ENCODE results near the gene ST3GAL6. TPM values are rescaled to one million over a fixed set of nuclear protein-coding genes. Genes with fewer than 3 reads are reported as not detected.
"Not testable (repeated sequence)": the region's sequence is repeated elsewhere in the genome, so short reads cannot be mapped to it uniquely, and the experiment has no call there.

ST3GAL6 gene
- total RNA-seq, 2 experiments from 2014 or later: 0.25 to 3.0 TPM

GRCh38 chr3:98827221-98827920, 64.2 kb downstream of the ST3GAL6 start:
- H3K9me3 ChIP-seq (ENCODE audit: low read length): no peaks in the 10 kb centered on the region
- H2AFZ ChIP-seq (ENCODE audit: low read length): no peak overlapping the region
- H3K4me3 ChIP-seq (ENCODE audit: low read depth, low read length, poor library complexity, severe bottlenecking): no peak overlapping the region
- H3K27ac ChIP-seq (ENCODE audit: low read depth, low read length, poor library complexity, severe bottlenecking): no peak overlapping the region
- BruUV-seq (replicated peaks): no TSS peak
- no peak for TF ChIP-seq CTCF (conservative IDR thresholded peaks at IDR 0.05; ENCODE audit: low read length)
- no peak for TF ChIP-seq EZH2phosphoT487 (IDR thresholded peaks at IDR 0.05; ENCODE audit: borderline replicate concordance, low read depth, low read length)
- no peaks in the 10 kb centered on the region for H4K20me1 ChIP-seq (ENCODE audit: insufficient read depth, low read length)
- H3K9me2 ChIP-seq (ENCODE audit: insufficient read depth, low read length): no peaks in the 10 kb centered on the region
- H3K36me3 ChIP-seq (ENCODE audit: insufficient read depth, low read length): no peaks in the 10 kb centered on the region
- intact Hi-C loops (cut with micrococcal nuclease; ENCODE audit: unreplicated experiment): no loop called here
- no peaks in the 10 kb centered on the region for H3K4me1 ChIP-seq (ENCODE audit: insufficient read depth, low read length, poor library complexity, severe bottlenecking)
- no peaks in the 10 kb centered on the region for H3K79me2 ChIP-seq (ENCODE audit: insufficient read depth, low read depth, low read length)
- no peak for DNase-seq (ENCODE audit: low spot score)
- H3K4me2 ChIP-seq (ENCODE audit: low read length): no peak overlapping the region
- POLR2A ChIA-PET: interaction anchor here (1.2 kb wide), 1 partner anchor 18 kb away, joined by 4 read pairs; no protein-coding TSS in a partner anchor
- CTCF ChIA-PET (ENCODE audit: unreplicated experiment): no interaction called here

GRCh38 chr3:98829246-98829832, 66.2 kb downstream of the ST3GAL6 start:
- Histone ChIP-seq H3K4me2 (ENCODE audit: low read length) (no peak overlapping the region), H3K9me3 (ENCODE audit: low read length) (no peaks in the 10 kb centered on the region), H3K9me2 (ENCODE audit: insufficient read depth, low read length) (no peaks in the 10 kb centered on the region), H4K20me1 (ENCODE audit: insufficient read depth, low read length) (no peaks in the 10 kb centered on the region), H3K27ac (ENCODE audit: low read depth, low read length, poor library complexity, severe bottlenecking) (no peak overlapping the region), H3K4me3 (ENCODE audit: low read depth, low read length, poor library complexity, severe bottlenecking) (no peak overlapping the region), H3K36me3 (ENCODE audit: insufficient read depth, low read length) (no peaks in the 10 kb centered on the region), H3K4me1 (ENCODE audit: insufficient read depth, low read length, poor library complexity, severe bottlenecking) (no peaks in the 10 kb centered on the region), H3K79me2 (ENCODE audit: insufficient read depth, low read depth, low read length) (no peaks in the 10 kb centered on the region), H2AFZ (ENCODE audit: low read length) (no peak overlapping the region)
- intact Hi-C loops (cut with micrococcal nuclease; ENCODE audit: unreplicated experiment): no loop called here
- ChIA-PET POLR2A (interaction anchor here (0.6 kb wide), 2 partner anchors 339 to 441 kb away, joined by 3 read pairs; no protein-coding TSS in a partner anchor), CTCF (ENCODE audit: unreplicated experiment) (no interaction called here)
- no peak for DNase-seq (ENCODE audit: low spot score)
- BruUV-seq (replicated peaks): no TSS peak
- TF ChIP-seq CTCF (conservative IDR thresholded peaks at IDR 0.05; ENCODE audit: low read length): no peak
- TF ChIP-seq EZH2phosphoT487 (IDR thresholded peaks at IDR 0.05; ENCODE audit: borderline replicate concordance, low read depth, low read length): no peak

GRCh38 chr3:98831060-98831459, 67.9 kb downstream of the ST3GAL6 start:
- H3K9me3 ChIP-seq (ENCODE audit: low read length); H4K20me1 ChIP-seq (ENCODE audit: insufficient read depth, low read length); H2AFZ ChIP-seq (ENCODE audit: low read length); DNase-seq (ENCODE audit: low spot score); BruUV-seq (replicated peaks); H3K4me2 ChIP-seq (ENCODE audit: low read length); H3K36me3 ChIP-seq (ENCODE audit: insufficient read depth, low read length); H3K79me2 ChIP-seq (ENCODE audit: insufficient read depth, low read depth, low read length); intact Hi-C loops (cut with micrococcal nuclease; ENCODE audit: unreplicated experiment); H3K9me2 ChIP-seq (ENCODE audit: insufficient read depth, low read length); H3K4me1 ChIP-seq (ENCODE audit: insufficient read depth, low read length, poor library complexity, severe bottlenecking); H3K27ac ChIP-seq (ENCODE audit: low read depth, low read length, poor library complexity, severe bottlenecking); CTCF ChIA-PET (ENCODE audit: unreplicated experiment); H3K4me3 ChIP-seq (ENCODE audit: low read depth, low read length, poor library complexity, severe bottlenecking): not testable (repeated sequence)
- POLR2A ChIA-PET: interaction anchor here (0.6 to 0.7 kb wide), 4 partner anchors 32 to 359 kb away, joined by 4 to 6 read pairs (median 4); no protein-coding TSS in a partner anchor

Data from OCI-LY7 (cell line).